Measurements from ENCODE around the gene TTC29. TPM values are rescaled to one million over a fixed set of nuclear protein-coding genes. Genes with fewer than 3 reads are reported as not detected.
"Not testable (repeated sequence)": the region's sequence is repeated elsewhere in the genome, so short reads cannot be mapped to it uniquely, and the experiment has no call there.

TTC29 gene
- total RNA-seq, 3 donors from 2014 or later (not counting 1 experiment from before 2014, with no cell fraction given), result not detected

DNA sequence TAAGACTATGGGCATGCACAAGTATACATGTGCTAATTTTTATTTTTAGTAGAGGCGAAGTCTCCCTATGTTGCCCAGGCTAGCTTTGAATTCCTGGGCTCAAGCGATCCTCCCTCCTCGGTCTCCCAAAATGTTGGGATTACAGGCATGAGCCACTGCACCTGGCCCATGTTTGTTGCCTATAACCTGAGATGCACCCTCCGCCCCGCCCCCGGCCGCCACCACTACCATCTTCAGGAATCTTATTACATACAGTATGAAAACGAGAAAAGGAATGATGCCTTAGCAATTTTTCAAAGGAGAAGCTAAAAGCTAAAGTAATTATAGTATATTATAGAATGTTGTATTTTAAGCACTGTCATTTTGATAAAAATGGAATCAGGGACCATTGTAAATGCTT, 245.8 kb downstream of the TTC29 start:
- H3K27me3 ChIP-seq (ENCODE audit: control insufficient read depth, insufficient read depth, low read length), result no peaks in the 10 kb centered on the region
- Mint-ChIP-seq H3K27me3 (ENCODE audit: low read depth in 2 of 2) (no peaks in the 10 kb centered on the region), H3K4me3 (no peak overlapping the region), H3K4me1 (no peaks in the 10 kb centered on the region), H3K27ac (no peak overlapping the region), H3K36me3 (no peaks in the 10 kb centered on the region), H3K9me3 (peaks cover 0 to 5% of the 10 kb centered on the region in 2 donors)
- H3K4me1 ChIP-seq (ENCODE audit: control insufficient read depth, insufficient read depth, low read length), result no peaks in the 10 kb centered on the region
- no peaks in the 10 kb centered on the region for H3K36me3 ChIP-seq (ENCODE audit: control insufficient read depth, insufficient read depth, low read length)
- TF ChIP-seq, protein P1, sequence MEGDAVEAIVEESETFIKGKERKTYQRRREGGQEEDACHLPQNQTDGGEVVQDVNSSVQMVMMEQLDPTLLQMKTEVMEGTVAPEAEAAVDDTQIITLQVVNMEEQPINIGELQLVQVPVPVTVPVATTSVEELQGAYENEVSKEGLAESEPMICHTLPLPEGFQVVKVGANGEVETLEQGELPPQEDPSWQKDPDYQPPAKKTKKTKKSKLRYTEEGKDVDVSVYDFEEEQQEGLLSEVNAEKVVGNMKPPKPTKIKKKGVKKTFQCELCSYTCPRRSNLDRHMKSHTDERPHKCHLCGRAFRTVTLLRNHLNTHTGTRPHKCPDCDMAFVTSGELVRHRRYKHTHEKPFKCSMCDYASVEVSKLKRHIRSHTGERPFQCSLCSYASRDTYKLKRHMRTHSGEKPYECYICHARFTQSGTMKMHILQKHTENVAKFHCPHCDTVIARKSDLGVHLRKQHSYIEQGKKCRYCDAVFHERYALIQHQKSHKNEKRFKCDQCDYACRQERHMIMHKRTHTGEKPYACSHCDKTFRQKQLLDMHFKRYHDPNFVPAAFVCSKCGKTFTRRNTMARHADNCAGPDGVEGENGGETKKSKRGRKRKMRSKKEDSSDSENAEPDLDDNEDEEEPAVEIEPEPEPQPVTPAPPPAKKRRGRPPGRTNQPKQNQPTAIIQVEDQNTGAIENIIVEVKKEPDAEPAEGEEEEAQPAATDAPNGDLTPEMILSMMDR (IDR thresholded peaks at IDR 0.05), result no peak
- ATAC-seq (no peak), DNase-seq (no peak)
- H3K9me3 ChIP-seq (ENCODE audit: control insufficient read depth, insufficient read depth, low read length), result no peaks in the 10 kb centered on the region
- no peak overlapping the region for H3K4me3 ChIP-seq (ENCODE audit: low read length)
- no peak overlapping the region for H3K27ac ChIP-seq (ENCODE audit: low read length)
- WGBS (ENCODE audit: insufficient coverage), result 96% methylated on average over 7 of the region's 8 CpGs
- intact Hi-C loops (cut with micrococcal nuclease), result no loop called here

DNA sequence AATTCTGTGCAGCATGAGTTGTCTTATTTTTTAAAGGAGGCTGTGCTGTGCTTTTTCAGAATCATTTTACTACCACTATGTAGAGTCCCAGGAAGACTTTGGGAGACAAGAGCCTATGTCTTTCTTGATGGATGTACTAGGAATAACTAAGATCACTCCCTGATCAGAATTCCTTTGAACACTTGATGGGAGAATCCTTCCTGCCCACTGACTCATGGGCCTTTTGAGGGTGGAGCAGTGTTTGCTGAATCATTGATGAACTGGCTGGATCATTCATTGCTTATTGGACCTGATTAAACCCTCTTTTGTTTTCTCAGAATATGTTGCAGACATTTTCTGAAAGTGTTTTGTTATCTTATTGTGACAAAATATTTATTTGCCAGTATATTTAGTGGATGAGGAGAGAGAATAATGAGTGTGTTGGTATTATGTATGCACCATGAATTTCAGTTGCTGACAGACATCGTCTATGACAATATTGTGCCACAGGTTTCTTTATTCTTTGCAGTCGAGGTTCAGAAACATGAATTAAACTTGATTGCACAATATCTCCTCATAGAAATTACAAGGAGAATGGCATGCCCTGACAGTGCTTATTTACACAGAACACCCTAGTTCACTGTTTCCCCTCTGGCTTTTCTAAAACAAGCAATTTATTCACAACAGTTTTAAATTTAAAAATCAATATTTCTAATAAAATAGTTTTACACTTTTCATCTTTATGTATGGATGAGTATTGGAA, 270.7 kb downstream of the TTC29 start:
- ATAC-seq, result no peak

DNA sequence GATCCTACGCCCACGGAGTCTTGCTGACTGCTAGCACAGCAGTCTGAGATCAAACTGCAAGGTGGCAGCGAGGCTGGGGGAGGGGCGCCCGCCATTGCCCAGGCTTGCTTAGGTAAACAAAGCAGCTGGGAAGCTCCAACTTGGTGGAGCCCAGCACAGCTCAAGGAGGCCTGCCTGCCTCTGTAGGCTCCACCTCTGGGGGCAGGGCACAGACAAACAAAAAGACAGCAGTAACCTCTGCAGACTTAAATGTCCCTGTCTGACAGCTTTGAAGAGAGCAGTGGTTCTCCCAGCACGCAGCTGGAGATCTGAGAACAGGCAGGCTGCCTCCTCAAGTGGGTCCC, 281.7 kb downstream of the TTC29 start:
- H3K27ac ChIP-seq (ENCODE audit: low read length); H3K27ac Mint-ChIP-seq; intact Hi-C loops (cut with micrococcal nuclease); H3K4me3 Mint-ChIP-seq; H3K9me3 Mint-ChIP-seq; DNase-seq; H3K27me3 ChIP-seq (ENCODE audit: control insufficient read depth, insufficient read depth, low read length); H3K27me3 Mint-ChIP-seq (ENCODE audit: low read depth in 2 of 2); H3K36me3 Mint-ChIP-seq; H3K4me1 Mint-ChIP-seq; H3K36me3 ChIP-seq (ENCODE audit: control insufficient read depth, insufficient read depth, low read length); H3K9me3 ChIP-seq (ENCODE audit: control insufficient read depth, insufficient read depth, low read length); H3K4me1 ChIP-seq (ENCODE audit: control insufficient read depth, insufficient read depth, low read length); ATAC-seq; H3K4me3 ChIP-seq (ENCODE audit: low read length): not testable (repeated sequence)
- 81% methylated on average over 6 of the region's 6 CpGs for WGBS (ENCODE audit: insufficient coverage)

More for the DNA sequence above, 270.7 kb downstream of the TTC29 start:
- Mint-ChIP-seq H3K9me3 (peaks cover 6 to 9% of the 10 kb centered on the region in 2 donors), H3K27ac (no peak overlapping the region), H3K4me3 (no peak overlapping the region), H3K36me3 (no peaks in the 10 kb centered on the region), H3K27me3 (ENCODE audit: low read depth in 2 of 2) (no peaks in the 10 kb centered on the region), H3K4me1 (no peaks in the 10 kb centered on the region)
- DNase-seq, result no peak
- no peak overlapping the region for H3K27ac ChIP-seq (ENCODE audit: low read length)
- no peaks in the 10 kb centered on the region for H3K27me3 ChIP-seq (ENCODE audit: control insufficient read depth, insufficient read depth, low read length)
- H3K9me3 ChIP-seq (ENCODE audit: control insufficient read depth, insufficient read depth, low read length), result no peaks in the 10 kb centered on the region
- H3K4me3 ChIP-seq (ENCODE audit: low read length), result no peak overlapping the region
- H3K36me3 ChIP-seq (ENCODE audit: control insufficient read depth, insufficient read depth, low read length), result no peaks in the 10 kb centered on the region
- intact Hi-C loops (cut with micrococcal nuclease), result no loop called here
- WGBS (ENCODE audit: insufficient coverage), result 81% methylated on average over 2 of the region's 2 CpGs
- TF ChIP-seq, protein P1 (IDR thresholded peaks at IDR 0.05), result no peak
- H3K4me1 ChIP-seq (ENCODE audit: control insufficient read depth, insufficient read depth, low read length), result no peaks in the 10 kb centered on the region

DNA sequence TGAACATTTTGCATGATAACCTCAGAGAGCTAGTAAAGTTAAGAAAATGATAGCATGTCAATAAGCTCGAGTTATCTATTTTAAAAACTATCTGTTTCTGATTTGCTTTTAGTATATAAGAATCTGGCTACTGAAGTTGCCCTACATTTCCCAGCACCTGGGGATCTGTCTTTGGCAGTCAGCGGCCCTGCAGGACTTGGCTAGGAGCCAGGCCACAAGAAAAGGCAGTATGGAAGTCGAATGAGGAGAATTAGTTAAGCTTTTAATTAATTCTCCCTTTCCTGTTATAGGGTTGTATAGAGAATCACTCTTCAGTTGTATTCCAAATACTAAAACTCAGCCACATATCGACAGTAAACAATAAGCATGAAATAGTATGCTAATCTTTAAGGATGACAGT, 284.3 kb downstream of the TTC29 start:
- DNase-seq (no peak), ATAC-seq (no peak)
- Mint-ChIP-seq H3K9me3 (peaks cover 5 to 6% of the 10 kb centered on the region in 2 donors), H3K4me1 (no peaks in the 10 kb centered on the region), H3K4me3 (no peak overlapping the region), H3K27ac (no peak overlapping the region), H3K36me3 (no peaks in the 10 kb centered on the region), H3K27me3 (ENCODE audit: low read depth in 2 of 2) (peaks cover 11 to 19% of the 10 kb centered on the region in 2 donors)
- H3K4me3 ChIP-seq (ENCODE audit: low read length), result no peak overlapping the region
- intact Hi-C loops (cut with micrococcal nuclease), result no loop called here
- H3K36me3 ChIP-seq (ENCODE audit: control insufficient read depth, insufficient read depth, low read length), result no peaks in the 10 kb centered on the region
- TF ChIP-seq, protein P1 (IDR thresholded peaks at IDR 0.05), result no peak
- no peaks in the 10 kb centered on the region for H3K4me1 ChIP-seq (ENCODE audit: control insufficient read depth, insufficient read depth, low read length)
- no peaks in the 10 kb centered on the region for H3K9me3 ChIP-seq (ENCODE audit: control insufficient read depth, insufficient read depth, low read length)
- WGBS (ENCODE audit: insufficient coverage), result 60% methylated on average over 1 of the region's 4 CpGs
- no peak overlapping the region for H3K27ac ChIP-seq (ENCODE audit: low read length)
- H3K27me3 ChIP-seq (ENCODE audit: control insufficient read depth, insufficient read depth, low read length), result no peaks in the 10 kb centered on the region
